GM12878 (cell line): Measurements from ENCODE around the gene SRP54. TPM values are rescaled to one million over a fixed set of nuclear protein-coding genes. Genes with fewer than 3 reads are reported as not detected.

Experiments used
- ASH2L ChIP-seq: fragments of 300-600, 200-600 bp; sonication (generic); IDR thresholded peaks from 2 replicates; pipeline ENCODE4 v1.6.1; 2017; ENCODE audit warnings: low read depth, mild to moderate bottlenecking, borderline replicate concordance
- ATF7 ChIP-seq: fragments of 450-650 bp; IDR thresholded peaks from 2 replicates; pipeline ENCODE4 v1.6.1; 2016; ENCODE audit warnings: low read depth, mild to moderate bottlenecking
- CHD1 ChIP-seq: IDR thresholded peaks from 2 replicates; pipeline ENCODE4 v1.6.1; 2012; ENCODE audit warnings: low read depth, low read length, improper control_type of control experiment
- FOS ChIP-seq: IDR thresholded peaks from 3 replicates; pipeline ENCODE4 v1.6.1; 2011; ENCODE audit warnings: borderline replicate concordance; ENCODE audit not compliant: insufficient read length; ENCODE audit errors: extremely low read depth
- HDGF ChIP-seq: fragments of 450-650 bp; IDR thresholded peaks from 2 replicates; pipeline ENCODE4 v1.6.1; 2016; ENCODE audit warnings: antibody characterized with exemption
- MYB ChIP-seq: fragments of 150-350 bp; IDR thresholded peaks from 2 replicates; pipeline ENCODE4 v1.6.1; 2014; ENCODE audit warnings: mild to moderate bottlenecking, low read depth, low read length, borderline replicate concordance
- POLR2A ChIP-seq: IDR thresholded peaks from 2 replicates; pipeline ENCODE4 v1.6.1; 2011; ENCODE audit warnings: low read depth, mild to moderate bottlenecking, low read length
- POLR2AphosphoS5 ChIP-seq: IDR thresholded peaks from 2 replicates; pipeline ENCODE4 v1.6.1; 2011; ENCODE audit warnings: mild to moderate bottlenecking, low read length, inconsistent platforms
- RELA ChIP-seq: fragments of 450-650 bp; IDR thresholded peaks from 2 replicates; pipeline ENCODE4 v1.8.0; 2014; ENCODE audit warnings: borderline replicate concordance; ENCODE audit not compliant: partially characterized antibody
- RFX5 ChIP-seq: IDR thresholded peaks from 2 replicates; pipeline ENCODE4 v1.6.1; 2011; ENCODE audit warnings: low read depth, low read length, improper control_type of control experiment
- RUNX3 ChIP-seq: IDR thresholded peaks from 2 replicates; pipeline ENCODE4 v1.6.1; 2012; ENCODE audit warnings: low read length, inconsistent platforms
- SIN3A ChIP-seq: IDR thresholded peaks from 2 replicates; pipeline ENCODE4 v1.6.1; 2012; ENCODE audit warnings: low read depth, low read length, improper control_type of control experiment
- TCF3 ChIP-seq: IDR thresholded peaks from 2 replicates; pipeline ENCODE4 v1.6.1; 2012; ENCODE audit warnings: low read depth, mild to moderate bottlenecking, low read length, borderline replicate concordance; ENCODE audit not compliant: insufficient read depth
- YY1 ChIP-seq: IDR thresholded peaks from 2 replicates; pipeline ENCODE4 v1.6.1; 2011; ENCODE audit warnings: low read depth, mild to moderate bottlenecking, low read length
- ZNF207 ChIP-seq: fragments of 450-650 bp; IDR thresholded peaks from 2 replicates; pipeline ENCODE4 v1.6.1; 2014; ENCODE audit warnings: antibody characterized with exemption, mild to moderate bottlenecking, borderline replicate concordance
- ZSCAN29 ChIP-seq: fragments of 450-650 bp; IDR thresholded peaks from 2 replicates; pipeline ENCODE4 v1.6.1; 2017; ENCODE audit warnings: mild to moderate bottlenecking, moderate library complexity
- polyA plus RNA-seq, 11 experiments: library from polyadenylated mRNA; depleted of rRNA in 4 of 11; unstranded in 6 of 11; stranded (reverse) in 5 of 11; fragments of >200 nt; fragmentation: Nextera tagmentation in 4 of 11; fragmentation: Illumina TruSeq in 1 of 11; extraction: Ambion mirVana in 4 of 11; extraction: Trizol in 1 of 11; gene quantifications; 1 replicate in 1 of 11; 2 replicates in 10 of 11; pipeline versions ENCODE4 v1.2.1 to v1.2.3, GENCODE V29; 2011 to 2016; ENCODE audit warnings: inconsistent platforms in 2 of 11, missing spikeins in 2 of 11, low read depth in 1 of 11
- total RNA-seq, 4 experiments: library from RNA; depleted of rRNA in 3 of 4; stranded (reverse); fragments of >200 nt in 3 of 4; fragmentation: Illumina TruSeq in 1 of 4; extraction: Trizol in 1 of 4; gene quantifications; 2 replicates each; pipeline versions ENCODE4 v1.2.1 to v1.2.3, GENCODE V29; 2013 to 2021
- TF ChIP-seq, protein P1 (sequence below): IDR thresholded peaks from 2 replicates; pipeline ENCODE4 v1.6.1; 2012; ENCODE audit warnings: improper control_type of control experiment, low read depth, low read length; ENCODE audit not compliant: insufficient replicate concordance
- TF ChIP-seq, protein P2 (sequence below): fragments of 450-650 bp; IDR thresholded peaks from 2 replicates; pipeline ENCODE4 v1.6.1; 2017; ENCODE audit warnings: mild to moderate bottlenecking, low read depth, inconsistent platforms; ENCODE audit not compliant: poor library complexity, severe bottlenecking
- TF ChIP-seq, protein P3 (sequence below), 3 experiments: IDR thresholded peaks in 2 of 3; conservative IDR thresholded peaks in 1 of 3; 2 replicates each; pipeline ENCODE4 v1.5.1; 2011; ENCODE audit warnings: low read depth in 3 of 3, low read length in 3 of 3, mild to moderate bottlenecking in 3 of 3, control low read depth in 2 of 3, moderate library complexity in 2 of 3, inconsistent platforms in 1 of 3, mixed read lengths in 1 of 3; ENCODE audit not compliant: control insufficient read depth in 2 of 3, insufficient read depth in 1 of 3; ENCODE audit errors: extremely low read depth in 1 of 3

Gene SRP54
- total and polyA plus RNA-seq, 10 of the 15 experiments (the other 5 are each of a cell fraction or from before 2014, with no cell fraction given): 54.1 to 130 (median 72.3) TPM

DNA sequence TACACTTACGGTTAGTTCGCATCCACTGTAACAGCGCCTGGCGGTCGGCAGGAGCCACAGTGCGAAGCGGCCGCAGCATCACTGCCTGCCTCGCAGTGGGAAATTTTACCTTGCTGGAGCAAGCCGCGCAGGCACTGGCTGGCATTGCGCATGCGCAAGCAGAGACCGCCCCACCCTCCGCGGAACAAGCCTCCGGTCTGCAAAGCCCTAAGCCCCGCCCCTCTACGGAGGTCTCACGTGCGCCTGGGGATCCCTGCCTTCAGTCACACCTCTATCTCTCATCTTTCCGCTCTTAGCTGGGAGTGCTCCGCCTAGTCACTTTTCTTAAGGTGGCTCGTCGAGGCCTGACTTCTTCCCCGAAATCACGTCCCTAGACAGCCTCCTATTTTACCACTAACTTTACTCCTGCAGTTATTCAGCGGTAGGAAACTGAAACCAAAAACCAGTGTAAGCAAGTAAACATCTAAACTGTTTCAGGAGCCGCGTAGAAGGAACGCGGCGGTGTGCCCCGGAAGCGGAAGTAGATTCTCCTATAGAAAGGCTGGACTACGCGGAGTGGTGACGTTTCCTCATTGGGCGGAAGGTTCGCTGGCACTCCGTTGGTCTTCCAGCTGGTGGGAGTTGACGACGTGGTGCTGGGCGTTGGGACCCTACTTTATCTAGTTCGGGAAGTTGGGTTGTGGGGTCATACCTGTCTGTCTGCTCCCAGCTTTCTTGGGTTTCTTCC, at the start of gene SRP54 (continued):
- TF ChIP-seq, protein P1, sequence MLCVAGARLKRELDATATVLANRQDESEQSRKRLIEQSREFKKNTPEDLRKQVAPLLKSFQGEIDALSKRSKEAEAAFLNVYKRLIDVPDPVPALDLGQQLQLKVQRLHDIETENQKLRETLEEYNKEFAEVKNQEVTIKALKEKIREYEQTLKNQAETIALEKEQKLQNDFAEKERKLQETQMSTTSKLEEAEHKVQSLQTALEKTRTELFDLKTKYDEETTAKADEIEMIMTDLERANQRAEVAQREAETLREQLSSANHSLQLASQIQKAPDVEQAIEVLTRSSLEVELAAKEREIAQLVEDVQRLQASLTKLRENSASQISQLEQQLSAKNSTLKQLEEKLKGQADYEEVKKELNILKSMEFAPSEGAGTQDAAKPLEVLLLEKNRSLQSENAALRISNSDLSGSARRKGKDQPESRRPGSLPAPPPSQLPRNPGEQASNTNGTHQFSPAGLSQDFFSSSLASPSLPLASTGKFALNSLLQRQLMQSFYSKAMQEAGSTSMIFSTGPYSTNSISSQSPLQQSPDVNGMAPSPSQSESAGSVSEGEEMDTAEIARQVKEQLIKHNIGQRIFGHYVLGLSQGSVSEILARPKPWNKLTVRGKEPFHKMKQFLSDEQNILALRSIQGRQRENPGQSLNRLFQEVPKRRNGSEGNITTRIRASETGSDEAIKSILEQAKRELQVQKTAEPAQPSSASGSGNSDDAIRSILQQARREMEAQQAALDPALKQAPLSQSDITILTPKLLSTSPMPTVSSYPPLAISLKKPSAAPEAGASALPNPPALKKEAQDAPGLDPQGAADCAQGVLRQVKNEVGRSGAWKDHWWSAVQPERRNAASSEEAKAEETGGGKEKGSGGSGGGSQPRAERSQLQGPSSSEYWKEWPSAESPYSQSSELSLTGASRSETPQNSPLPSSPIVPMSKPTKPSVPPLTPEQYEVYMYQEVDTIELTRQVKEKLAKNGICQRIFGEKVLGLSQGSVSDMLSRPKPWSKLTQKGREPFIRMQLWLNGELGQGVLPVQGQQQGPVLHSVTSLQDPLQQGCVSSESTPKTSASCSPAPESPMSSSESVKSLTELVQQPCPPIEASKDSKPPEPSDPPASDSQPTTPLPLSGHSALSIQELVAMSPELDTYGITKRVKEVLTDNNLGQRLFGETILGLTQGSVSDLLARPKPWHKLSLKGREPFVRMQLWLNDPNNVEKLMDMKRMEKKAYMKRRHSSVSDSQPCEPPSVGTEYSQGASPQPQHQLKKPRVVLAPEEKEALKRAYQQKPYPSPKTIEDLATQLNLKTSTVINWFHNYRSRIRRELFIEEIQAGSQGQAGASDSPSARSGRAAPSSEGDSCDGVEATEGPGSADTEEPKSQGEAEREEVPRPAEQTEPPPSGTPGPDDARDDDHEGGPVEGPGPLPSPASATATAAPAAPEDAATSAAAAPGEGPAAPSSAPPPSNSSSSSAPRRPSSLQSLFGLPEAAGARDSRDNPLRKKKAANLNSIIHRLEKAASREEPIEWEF: peak; percentile 62
- TF ChIP-seq CHD1 (0 out of 2 replicates have a peak, but pooled peaks have one; percentile 53), ZNF207 (peak; percentile 91; the same call in 1 of the 2 replicates), HDGF (no peak), POLR2A (peak; percentile 87), SIN3A (peak; percentile 90), RFX5 (0 out of 2 replicates have a peak, but pooled peaks have one; percentile 5), ATF7 (peak; percentile 92), YY1 (no peak), ASH2L (peak; percentile 54; the same call in 1 of the 2 replicates), FOS (no peak), TCF3 (peak; percentile 51; the same call in 1 of the 2 replicates), POLR2AphosphoS5 (peak; percentile 86), MYB (no peak), RUNX3 (peak; percentile 58), ZSCAN29 (no peak), RELA (peak; percentile 55)
- TF ChIP-seq, protein P2, sequence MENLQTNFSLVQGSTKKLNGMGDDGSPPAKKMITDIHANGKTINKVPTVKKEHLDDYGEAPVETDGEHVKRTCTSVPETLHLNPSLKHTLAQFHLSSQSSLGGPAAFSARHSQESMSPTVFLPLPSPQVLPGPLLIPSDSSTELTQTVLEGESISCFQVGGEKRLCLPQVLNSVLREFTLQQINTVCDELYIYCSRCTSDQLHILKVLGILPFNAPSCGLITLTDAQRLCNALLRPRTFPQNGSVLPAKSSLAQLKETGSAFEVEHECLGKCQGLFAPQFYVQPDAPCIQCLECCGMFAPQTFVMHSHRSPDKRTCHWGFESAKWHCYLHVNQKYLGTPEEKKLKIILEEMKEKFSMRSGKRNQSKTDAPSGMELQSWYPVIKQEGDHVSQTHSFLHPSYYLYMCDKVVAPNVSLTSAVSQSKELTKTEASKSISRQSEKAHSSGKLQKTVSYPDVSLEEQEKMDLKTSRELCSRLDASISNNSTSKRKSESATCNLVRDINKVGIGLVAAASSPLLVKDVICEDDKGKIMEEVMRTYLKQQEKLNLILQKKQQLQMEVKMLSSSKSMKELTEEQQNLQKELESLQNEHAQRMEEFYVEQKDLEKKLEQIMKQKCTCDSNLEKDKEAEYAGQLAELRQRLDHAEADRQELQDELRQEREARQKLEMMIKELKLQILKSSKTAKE: peak; percentile 79
- TF ChIP-seq, protein P3, sequence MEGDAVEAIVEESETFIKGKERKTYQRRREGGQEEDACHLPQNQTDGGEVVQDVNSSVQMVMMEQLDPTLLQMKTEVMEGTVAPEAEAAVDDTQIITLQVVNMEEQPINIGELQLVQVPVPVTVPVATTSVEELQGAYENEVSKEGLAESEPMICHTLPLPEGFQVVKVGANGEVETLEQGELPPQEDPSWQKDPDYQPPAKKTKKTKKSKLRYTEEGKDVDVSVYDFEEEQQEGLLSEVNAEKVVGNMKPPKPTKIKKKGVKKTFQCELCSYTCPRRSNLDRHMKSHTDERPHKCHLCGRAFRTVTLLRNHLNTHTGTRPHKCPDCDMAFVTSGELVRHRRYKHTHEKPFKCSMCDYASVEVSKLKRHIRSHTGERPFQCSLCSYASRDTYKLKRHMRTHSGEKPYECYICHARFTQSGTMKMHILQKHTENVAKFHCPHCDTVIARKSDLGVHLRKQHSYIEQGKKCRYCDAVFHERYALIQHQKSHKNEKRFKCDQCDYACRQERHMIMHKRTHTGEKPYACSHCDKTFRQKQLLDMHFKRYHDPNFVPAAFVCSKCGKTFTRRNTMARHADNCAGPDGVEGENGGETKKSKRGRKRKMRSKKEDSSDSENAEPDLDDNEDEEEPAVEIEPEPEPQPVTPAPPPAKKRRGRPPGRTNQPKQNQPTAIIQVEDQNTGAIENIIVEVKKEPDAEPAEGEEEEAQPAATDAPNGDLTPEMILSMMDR (IDR thresholded peaks at IDR 0.05 in 2 of 3, conservative IDR thresholded peaks at IDR 0.05 in 1 of 3; ENCODE audit: control insufficient read depth in 2 of 3, extremely low read depth in 1 of 3, insufficient read depth in 1 of 3, low read depth in 3 of 3, low read length in 3 of 3): peak; percentile 11 to 20 (median 15); a peak in 2 of 6 replicates
